Measurements from ENCODE around the gene EIF6.
A peak's percentile ranks its signal among the peaks of the same experiment; 100 is the strongest.

Gene EIF6

GRCh38 chr20:35318502-35319157 lies 34.1 kb upstream of the EIF6 start (continued):
- TF ChIP-seq ZBTB44 (tag by site-specific recombination; IDR thresholded peaks at IDR 0.05) (no peak), ZFP37 (tag by site-specific recombination; IDR thresholded peaks at IDR 0.05) (peak; percentile 49), ZNF639 (tag by site-specific recombination; IDR thresholded peaks at IDR 0.05) (peak; percentile 65; the same call in 1 of the 2 replicates), IKZF3 (tag by site-specific recombination; IDR thresholded peaks at IDR 0.05) (peak; percentile 71), ZBTB21 (tag by site-specific recombination; IDR thresholded peaks at IDR 0.05) (peak; percentile 69; the same call in 1 of the 2 replicates), PRDM1 (tag by site-specific recombination; IDR thresholded peaks at IDR 0.05) (peak; percentile 90), ZFP3 (tag by site-specific recombination; IDR thresholded peaks at IDR 0.05; ENCODE audit: low read depth) (no peak), ZNF366 (tag by site-specific recombination; conservative IDR thresholded peaks at IDR 0.05) (peak; percentile 84), GLIS1 (tag by site-specific recombination; IDR thresholded peaks at IDR 0.05) (peak; percentile 87), WT1 (tag by site-specific recombination; IDR thresholded peaks at IDR 0.05) (peak; percentile 74), ZXDB (tag by site-specific recombination; IDR thresholded peaks at IDR 0.05) (peak; percentile 37), ZBTB48 (tag by site-specific recombination; IDR thresholded peaks at IDR 0.05) (no peak), BCL11A (tag by site-specific recombination; IDR thresholded peaks at IDR 0.05; ENCODE audit: low read depth) (peak; percentile 84; the same call in 1 of the 2 replicates), ZEB2 (tag by site-specific recombination; IDR thresholded peaks at IDR 0.05) (peak; percentile 68), SCRT2 (tag by site-specific recombination; IDR thresholded peaks at IDR 0.05) (peak; percentile 100), SP7 (tag by site-specific recombination; IDR thresholded peaks at IDR 0.05) (peak; percentile 67), PBX3 (CRISPR knock-in tag; IDR thresholded peaks at IDR 0.05) (no peak), ZNF302 (tag by site-specific recombination; IDR thresholded peaks at IDR 0.05; ENCODE audit: low read depth) (no peak), ZNF391 (tag by site-specific recombination; IDR thresholded peaks at IDR 0.05; ENCODE audit: borderline replicate concordance, low read depth) (peak; percentile 19), PRDM4 (tag by site-specific recombination; IDR thresholded peaks at IDR 0.05) (peak; percentile 19; the same call in 1 of the 2 replicates), ZNF132 (tag by site-specific recombination; IDR thresholded peaks at IDR 0.05; ENCODE audit: borderline replicate concordance) (no peak), ZNF629 (tag by site-specific recombination; IDR thresholded peaks at IDR 0.05) (peak; percentile 80), ZNF211 (tag by site-specific recombination; IDR thresholded peaks at IDR 0.05; ENCODE audit: low read depth) (no peak), KLF8 (tag by site-specific recombination; IDR thresholded peaks at IDR 0.05) (peak; percentile 88), KLF10 (tag by site-specific recombination; IDR thresholded peaks at IDR 0.05) (peak; percentile 7; the same call in 1 of the 2 replicates)
- TF ChIP-seq, protein P1, sequence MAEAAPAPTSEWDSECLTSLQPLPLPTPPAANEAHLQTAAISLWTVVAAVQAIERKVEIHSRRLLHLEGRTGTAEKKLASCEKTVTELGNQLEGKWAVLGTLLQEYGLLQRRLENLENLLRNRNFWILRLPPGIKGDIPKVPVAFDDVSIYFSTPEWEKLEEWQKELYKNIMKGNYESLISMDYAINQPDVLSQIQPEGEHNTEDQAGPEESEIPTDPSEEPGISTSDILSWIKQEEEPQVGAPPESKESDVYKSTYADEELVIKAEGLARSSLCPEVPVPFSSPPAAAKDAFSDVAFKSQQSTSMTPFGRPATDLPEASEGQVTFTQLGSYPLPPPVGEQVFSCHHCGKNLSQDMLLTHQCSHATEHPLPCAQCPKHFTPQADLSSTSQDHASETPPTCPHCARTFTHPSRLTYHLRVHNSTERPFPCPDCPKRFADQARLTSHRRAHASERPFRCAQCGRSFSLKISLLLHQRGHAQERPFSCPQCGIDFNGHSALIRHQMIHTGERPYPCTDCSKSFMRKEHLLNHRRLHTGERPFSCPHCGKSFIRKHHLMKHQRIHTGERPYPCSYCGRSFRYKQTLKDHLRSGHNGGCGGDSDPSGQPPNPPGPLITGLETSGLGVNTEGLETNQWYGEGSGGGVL (tag by site-specific recombination; IDR thresholded peaks at IDR 0.05) = peak; percentile 42; the same call in 1 of the 2 replicates

All from HEK293 (cell line).